Measurements from ENCODE around the gene SRSF1. TPM values are rescaled to one million over a fixed set of nuclear protein-coding genes. Genes with fewer than 3 reads are reported as not detected.

Gene SRSF1
- total and polyA plus RNA-seq, 9 donors = 77.8 to 184 (median 157) TPM

GRCh38 chr17:57954397-57955182, 52.5 kb downstream of the SRSF1 start:
- peak; percentile 61 to 78 (median 70) for DNase-seq
- peaks cover 6% of the 10 kb centered on the region for H3K4me1 ChIP-seq (ENCODE audit: insufficient read depth)
- peak overlapping the region; percentile 70 for H3K4me3 ChIP-seq
- no peaks in the 10 kb centered on the region for H3K27me3 ChIP-seq
- peak overlapping the region; percentile 72 to 83 for H3K27ac ChIP-seq
- no peaks in the 10 kb centered on the region for H3K36me3 ChIP-seq
- TF ChIP-seq CTCF (IDR thresholded peaks at IDR 0.05) (no peak), POLR2A (IDR thresholded peaks at IDR 0.05) (peak; percentile 30), EP300 (IDR thresholded peaks at IDR 0.05) (no peak)
- 0 to 1% (median 1%) methylated on average over 41 to 83 of the region's 85 CpGs for WGBS, 3 donors
- intact Hi-C loops (cut with DNase I) = loop anchor here in 3 of 4 donors (5.0 to 10.0 kb wide), 3 partner anchors 60 to 87 kb away; no protein-coding TSS in a partner anchor
- no peaks in the 10 kb centered on the region for H3K9me3 ChIP-seq

GRCh38 chr17:57953705-57954396, 53.2 kb downstream of the SRSF1 start:
- H3K27ac ChIP-seq = peak overlapping the region; percentile 72 to 83
- H3K27me3 ChIP-seq = no peaks in the 10 kb centered on the region
- H3K36me3 ChIP-seq = no peaks in the 10 kb centered on the region
- intact Hi-C loops (cut with DNase I) = loop anchor here in 3 of 4 donors (5.0 to 10.0 kb wide), 3 partner anchors 59 to 87 kb away; no protein-coding TSS in a partner anchor
- 71 to 73% (median 72%) methylated on average over 13 of the region's 13 CpGs for WGBS, 3 donors
- H3K4me1 ChIP-seq (ENCODE audit: insufficient read depth) = peaks cover 8% of the 10 kb centered on the region
- no peaks in the 10 kb centered on the region for H3K9me3 ChIP-seq
- H3K4me3 ChIP-seq = peak overlapping the region; percentile 70
- DNase-seq = peak in 1 of 5 donors; percentile 34
- TF ChIP-seq CTCF (IDR thresholded peaks at IDR 0.05) (no peak), POLR2A (IDR thresholded peaks at IDR 0.05) (no peak), EP300 (IDR thresholded peaks at IDR 0.05) (no peak)

Small RNA genes within 50 kb of the gene (small RNA-seq; reads per million reads assigned to genes)
- not detected for gene AC015813.4

Other genes starting within 250 kb of the SRSF1 start
- 10 to 100 TPM; 12.2 to 37.9 (median 31.2) TPM for gene MRPS23, start 157.2 kb downstream of the SRSF1 start, total RNA-seq
- 10 to 100 TPM; 23.4 to 26.2 TPM for gene MRPS23, start 157.2 kb downstream of the SRSF1 start, polyA plus RNA-seq
- gene CUEDC1, start 51.8 kb downstream of the SRSF1 start, total RNA-seq = 10 to 100 TPM in 6 of 7 donors, 1 to 10 TPM in 1; 6.7 to 30.2 (median 22.9) TPM
- gene CUEDC1, start 51.8 kb downstream of the SRSF1 start, polyA plus RNA-seq = 10 to 100 TPM; 14.2 to 18.6 TPM
- gene VEZF1, start 19.0 kb downstream of the SRSF1 start, total RNA-seq = 10 to 100 TPM; 58.6 to 83.5 (median 72.4) TPM
- 10 to 100 TPM; 31.6 to 70.2 TPM for gene VEZF1, start 19.0 kb downstream of the SRSF1 start, polyA plus RNA-seq
- 10 to 100 TPM; 11.0 to 42.5 (median 34.1) TPM for gene DYNLL2, start 76.2 kb upstream of the SRSF1 start, total RNA-seq
- gene DYNLL2, start 76.2 kb upstream of the SRSF1 start, polyA plus RNA-seq = 10 to 100 TPM; 18.4 to 51.1 TPM
- gene OR4D1, start 141.1 kb upstream of the SRSF1 start, total RNA-seq = not detected
- gene OR4D1, start 141.1 kb upstream of the SRSF1 start, polyA plus RNA-seq = under 1 TPM in 1 of 2 donors, not detected in 1; 0.03 TPM
- not detected for gene OR4D2, start 159.7 kb upstream of the SRSF1 start, total RNA-seq
- gene OR4D2, start 159.7 kb upstream of the SRSF1 start, polyA plus RNA-seq = not detected
- gene EPX, start 185.5 kb upstream of the SRSF1 start, total RNA-seq = not detected
- gene EPX, start 185.5 kb upstream of the SRSF1 start, polyA plus RNA-seq = not detected
- 10 to 100 TPM; 10.0 to 26.0 (median 19.9) TPM for gene MKS1, start 212.0 kb upstream of the SRSF1 start, total RNA-seq
- 10 to 100 TPM; 12.6 to 15.5 TPM for gene MKS1, start 212.0 kb upstream of the SRSF1 start, polyA plus RNA-seq
- 1 to 10 TPM in 1 of 7 donors, under 1 TPM in 1, not detected in 5; 0.32 to 1.6 TPM for gene LPO, start 231.3 kb upstream of the SRSF1 start, total RNA-seq
- not detected for gene LPO, start 231.3 kb upstream of the SRSF1 start, polyA plus RNA-seq

Measured in ovary (tissue), 9 donors.